Neuron (in vitro differentiated cells): Measurements from ENCODE around the gene TMPRSS9.

Experiments used
- H2AFZ ChIP-seq: one replicate; pipeline ENCODE4 v1.6.1; 2013; ENCODE audit warnings: low read depth, mild to moderate bottlenecking, inconsistent platforms, low read length, moderate library complexity
- H3K27me3 ChIP-seq: one replicate; pipeline ENCODE4 v1.6.1; 2013; ENCODE audit warnings: low read length; ENCODE audit not compliant: insufficient read depth
- H3K36me3 ChIP-seq: one replicate; pipeline ENCODE4 v1.6.1; 2013; ENCODE audit warnings: low read length; ENCODE audit not compliant: insufficient read depth
- H3K4me1 ChIP-seq: one replicate; pipeline ENCODE4 v1.6.1; 2013; ENCODE audit warnings: low read length; ENCODE audit not compliant: insufficient read depth
- H3K4me3 ChIP-seq: 2 replicates; pipeline ENCODE4 v1.5.1; 2013; ENCODE audit warnings: mild to moderate bottlenecking, low read length, moderate library complexity
- H3K9me3 ChIP-seq: one replicate; pipeline ENCODE4 v1.6.1; 2013; ENCODE audit warnings: low read length

The TMPRSS9 gene

GRCh38 chr19:2332341-2333026 lies 27.6 kb upstream of the TMPRSS9 start:
- Histone ChIP-seq H3K27me3 (no peaks in the 10 kb centered on the region), H3K36me3 (peaks cover 2% of the 10 kb centered on the region), H2AFZ (no peak overlapping the region), H3K9me3 (no peaks in the 10 kb centered on the region), H3K4me3 (no peak overlapping the region), H3K4me1 (peaks cover 41% of the 10 kb centered on the region)

- H3K27me3 ChIP-seq, result no peaks in the 10 kb centered on the region
- H2AFZ ChIP-seq, result no peak overlapping the region
- peaks cover 2% of the 10 kb centered on the region for H3K36me3 ChIP-seq
- no peak overlapping the region for H3K4me3 ChIP-seq
- H3K4me1 ChIP-seq, result peaks cover 39% of the 10 kb centered on the region
- H3K9me3 ChIP-seq, result no peaks in the 10 kb centered on the region
Measured at GRCh38 chr19:2333027-2333806, 26.8 kb upstream of the TMPRSS9 start.

- H3K9me3 ChIP-seq, result no peaks in the 10 kb centered on the region
- no peak overlapping the region for H2AFZ ChIP-seq
- no peak overlapping the region for H3K4me3 ChIP-seq
- H3K27me3 ChIP-seq, result no peaks in the 10 kb centered on the region
- peaks cover 6% of the 10 kb centered on the region for H3K36me3 ChIP-seq
- peaks cover 39% of the 10 kb centered on the region for H3K4me1 ChIP-seq
Measured at GRCh38 chr19:2333807-2334211, 26.3 kb upstream of the TMPRSS9 start.

GRCh38 chr19:2334426-2334825 lies 25.6 kb upstream of the TMPRSS9 start:
- H2AFZ ChIP-seq, result no peak overlapping the region
- H3K36me3 ChIP-seq, result peaks cover 12% of the 10 kb centered on the region
- no peak overlapping the region for H3K4me3 ChIP-seq
- H3K27me3 ChIP-seq, result no peaks in the 10 kb centered on the region
- peaks cover 37% of the 10 kb centered on the region for H3K4me1 ChIP-seq
- H3K9me3 ChIP-seq, result no peaks in the 10 kb centered on the region

- no peak overlapping the region for H2AFZ ChIP-seq
- no peaks in the 10 kb centered on the region for H3K9me3 ChIP-seq
- no peak overlapping the region for H3K4me3 ChIP-seq
- H3K4me1 ChIP-seq, result peaks cover 30% of the 10 kb centered on the region
- H3K36me3 ChIP-seq, result peaks cover 19% of the 10 kb centered on the region
- H3K27me3 ChIP-seq, result no peaks in the 10 kb centered on the region
Measured at GRCh38 chr19:2334986-2335846, 24.8 kb upstream of the TMPRSS9 start.

GRCh38 chr19:2335848-2336247 lies 24.2 kb upstream of the TMPRSS9 start:
- no peaks in the 10 kb centered on the region for H3K27me3 ChIP-seq
- H2AFZ ChIP-seq, result no peak overlapping the region
- H3K4me1 ChIP-seq, result peaks cover 24% of the 10 kb centered on the region
- H3K36me3 ChIP-seq, result peaks cover 25% of the 10 kb centered on the region
- no peaks in the 10 kb centered on the region for H3K9me3 ChIP-seq
- no peak overlapping the region for H3K4me3 ChIP-seq

GRCh38 chr19:2336528-2337328 lies 23.3 kb upstream of the TMPRSS9 start:
- H2AFZ ChIP-seq, result no peak overlapping the region
- peaks cover 17% of the 10 kb centered on the region for H3K4me1 ChIP-seq
- no peak overlapping the region for H3K4me3 ChIP-seq
- no peaks in the 10 kb centered on the region for H3K27me3 ChIP-seq
- peaks cover 32% of the 10 kb centered on the region for H3K36me3 ChIP-seq
- no peaks in the 10 kb centered on the region for H3K9me3 ChIP-seq

- Histone ChIP-seq H3K4me1 (peaks cover 15% of the 10 kb centered on the region), H2AFZ (no peak overlapping the region)
Measured at GRCh38 chr19:2337329-2337707, 22.7 kb upstream of the TMPRSS9 start.

GRCh38 chr19:2338055-2338615 lies 21.9 kb upstream of the TMPRSS9 start:
- Histone ChIP-seq H3K4me1 (peaks cover 13% of the 10 kb centered on the region), H3K9me3 (no peaks in the 10 kb centered on the region), H3K27me3 (no peaks in the 10 kb centered on the region), H2AFZ (no peak overlapping the region), H3K36me3 (peaks cover 36% of the 10 kb centered on the region), H3K4me3 (no peak overlapping the region)

More at GRCh38 chr19:2337329-2337707, 22.7 kb upstream of the TMPRSS9 start:
- H3K36me3 ChIP-seq, result peaks cover 33% of the 10 kb centered on the region
- no peaks in the 10 kb centered on the region for H3K27me3 ChIP-seq
- no peak overlapping the region for H3K4me3 ChIP-seq
- no peaks in the 10 kb centered on the region for H3K9me3 ChIP-seq

GRCh38 chr19:2338751-2339643 lies 21.1 kb upstream of the TMPRSS9 start:
- H3K9me3 ChIP-seq, result no peaks in the 10 kb centered on the region
- H3K4me3 ChIP-seq, result no peak overlapping the region
- H3K4me1 ChIP-seq, result peaks cover 13% of the 10 kb centered on the region
- H3K27me3 ChIP-seq, result no peaks in the 10 kb centered on the region
- H3K36me3 ChIP-seq, result peaks cover 36% of the 10 kb centered on the region
- H2AFZ ChIP-seq, result no peak overlapping the region

- Histone ChIP-seq H3K4me1 (peaks cover 13% of the 10 kb centered on the region), H3K27me3 (no peaks in the 10 kb centered on the region), H3K36me3 (peaks cover 41% of the 10 kb centered on the region), H3K9me3 (no peaks in the 10 kb centered on the region), H3K4me3 (no peak overlapping the region), H2AFZ (no peak overlapping the region)
Measured at GRCh38 chr19:2339644-2340310, 20.3 kb upstream of the TMPRSS9 start.
